ENCODE results near the gene ROPN1L.

ROPN1L gene

DNA sequence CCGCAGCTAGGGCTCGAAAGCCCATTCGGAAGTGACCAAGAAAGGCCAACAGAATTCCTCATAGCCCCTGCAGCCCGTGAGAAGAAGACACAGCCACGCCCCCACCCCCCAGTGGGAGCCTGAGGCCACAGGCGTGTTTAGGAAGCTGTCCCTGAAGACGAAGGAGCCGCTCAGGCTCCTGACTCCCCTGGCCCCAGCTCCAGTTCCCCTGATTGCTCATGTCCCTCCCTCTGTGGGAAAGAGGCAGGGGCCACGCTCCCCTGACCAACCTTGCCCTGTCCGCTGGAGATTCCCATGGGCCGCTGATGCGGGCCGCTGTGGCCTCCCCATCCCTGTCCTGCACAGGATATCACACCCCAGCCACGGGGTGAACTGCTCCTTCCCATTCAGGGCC, 13.6 kb downstream of the ROPN1L start:
- DNase-seq (ENCODE audit: extremely low spot score, insufficient read length, low read depth) (no peak), FAIRE-seq (no peak)

GRCh38 chr5:10456583-10457420, 15.1 kb downstream of the ROPN1L start:
- no peak for FAIRE-seq
- no peak for DNase-seq (ENCODE audit: extremely low spot score, insufficient read length, low read depth)

DNA sequence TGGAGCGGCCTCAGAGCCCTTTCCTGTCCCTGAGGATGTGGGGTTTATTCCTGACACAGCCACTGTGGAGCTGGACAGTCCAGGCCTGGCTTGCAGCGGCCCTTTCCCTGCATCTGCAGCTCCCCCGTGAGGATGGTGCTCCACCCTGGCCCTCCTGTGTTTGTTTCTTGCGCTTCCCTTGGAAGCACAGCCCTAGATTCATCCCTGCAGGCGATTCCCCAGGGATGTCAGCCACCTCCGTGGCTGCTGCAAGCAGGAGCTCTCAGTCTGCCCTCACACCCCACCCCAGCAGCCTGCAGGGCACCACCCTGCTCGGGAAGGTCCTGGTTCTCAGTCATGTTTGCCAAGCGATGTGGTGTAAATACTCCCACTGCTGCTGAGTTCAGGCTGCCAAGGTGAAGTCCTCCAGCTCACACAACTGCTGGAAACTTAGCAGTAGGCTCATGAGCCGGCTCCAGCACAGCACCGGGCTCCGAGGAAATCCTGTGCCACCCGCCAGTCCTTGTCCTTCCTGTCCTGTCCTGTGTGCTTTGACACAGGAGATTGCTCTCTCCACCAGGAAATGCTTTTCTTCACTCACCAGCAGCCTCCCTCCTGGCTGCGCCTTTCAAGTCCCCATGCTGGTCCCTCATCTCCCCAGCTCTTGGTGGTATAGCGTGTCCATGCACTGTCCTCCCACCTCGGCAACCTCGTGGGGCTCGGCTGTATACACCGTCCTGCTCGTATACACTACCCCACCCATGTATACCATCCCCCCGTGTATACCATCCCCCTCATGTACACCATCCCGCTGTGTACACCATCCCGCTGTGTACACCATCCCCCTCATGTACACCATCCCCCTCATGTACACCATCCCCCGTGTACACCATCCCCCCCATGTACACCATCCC, 16.2 kb downstream of the ROPN1L start:
- DNase-seq (ENCODE audit: extremely low spot score, insufficient read length, low read depth) (no peak), FAIRE-seq (no peak)

- DNase-seq (ENCODE audit: extremely low spot score, insufficient read length, low read depth) (no peak), FAIRE-seq (no peak)
These were observed 17.7 kb downstream of the ROPN1L start for GRCh38 chr5:10459080-10460055.

DNA sequence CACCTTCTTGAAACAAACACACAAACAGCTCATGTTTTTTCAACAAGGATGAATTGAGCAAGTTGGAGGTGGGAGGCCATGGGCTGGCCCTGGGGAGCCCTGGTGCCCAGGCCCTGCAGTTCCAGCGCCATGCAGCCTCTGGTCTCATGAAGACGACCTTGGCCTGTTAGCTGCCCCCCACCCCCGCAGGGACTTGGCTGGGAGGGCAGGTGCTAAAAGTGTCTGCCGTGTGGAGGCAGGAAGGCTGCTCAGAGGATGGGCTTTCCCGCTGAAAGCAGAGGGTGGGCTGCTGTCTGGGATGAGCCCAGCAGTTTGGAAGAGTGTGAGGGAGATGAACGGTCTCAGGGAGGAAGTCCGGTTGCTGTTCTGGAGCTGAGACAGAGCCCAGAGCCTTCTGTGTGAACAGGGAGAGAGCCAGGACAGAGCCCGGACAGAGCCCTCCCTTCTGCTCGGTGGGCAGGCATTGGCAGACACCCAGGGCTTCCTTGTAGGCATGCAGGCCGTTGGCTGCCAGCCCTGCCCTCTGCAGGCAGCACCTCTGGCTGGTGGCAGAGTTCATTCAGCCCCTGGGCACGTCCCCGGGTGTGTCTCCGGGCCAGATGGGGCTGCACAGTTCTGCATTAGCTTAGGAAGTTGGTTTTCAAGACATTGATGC, 18.7 kb downstream of the ROPN1L start:
- DNase-seq (ENCODE audit: extremely low spot score, insufficient read length, low read depth) (no peak), FAIRE-seq (no peak)

- no peak for FAIRE-seq
- DNase-seq (ENCODE audit: extremely low spot score, insufficient read length, low read depth): no peak
These were observed 19.4 kb downstream of the ROPN1L start for GRCh38 chr5:10461041-10461440.

DNA sequence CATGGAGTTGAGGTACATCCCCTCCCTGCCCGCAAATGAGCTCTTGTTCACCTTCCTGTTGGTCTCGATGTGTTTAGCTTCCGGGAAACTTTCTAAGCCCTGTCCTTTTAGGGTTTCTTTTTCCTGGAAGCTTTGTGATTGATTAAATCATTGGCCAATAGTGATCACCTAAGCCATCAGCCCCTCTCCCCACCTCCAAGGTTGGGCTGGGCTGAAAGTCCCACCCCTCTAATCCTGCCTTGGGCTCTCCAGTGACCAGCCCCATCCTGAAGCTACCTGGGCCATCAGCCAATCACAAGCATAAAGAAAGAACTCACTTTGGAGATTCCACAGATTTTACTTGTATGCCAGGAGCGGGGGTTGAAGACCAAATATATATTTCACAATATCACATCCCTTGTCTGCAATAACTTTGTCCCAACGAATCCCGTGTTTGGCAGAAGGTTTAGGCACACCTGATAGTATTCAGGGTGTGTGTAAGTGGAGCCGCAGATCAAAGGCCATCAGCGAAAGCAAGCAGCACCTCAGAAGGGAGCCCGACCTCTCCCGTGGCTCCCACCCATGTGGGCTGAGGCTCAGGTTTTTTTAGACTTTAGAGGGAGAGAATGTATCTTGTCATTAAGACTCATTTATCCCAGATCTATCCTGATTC, 20.4 kb downstream of the ROPN1L start:
- no peak for DNase-seq (ENCODE audit: extremely low spot score, insufficient read length, low read depth)

GRCh38 chr5:10463566-10463965, 21.9 kb downstream of the ROPN1L start:
- DNase-seq (ENCODE audit: extremely low spot score, insufficient read length, low read depth) (no peak), FAIRE-seq (no peak)

More for the DNA sequence above, 20.4 kb downstream of the ROPN1L start:
- no peak for FAIRE-seq

- DNase-seq (ENCODE audit: extremely low spot score, insufficient read length, low read depth) (no peak), FAIRE-seq (no peak)
These were observed 22.5 kb downstream of the ROPN1L start for GRCh38 chr5:10464173-10464572.

DNA sequence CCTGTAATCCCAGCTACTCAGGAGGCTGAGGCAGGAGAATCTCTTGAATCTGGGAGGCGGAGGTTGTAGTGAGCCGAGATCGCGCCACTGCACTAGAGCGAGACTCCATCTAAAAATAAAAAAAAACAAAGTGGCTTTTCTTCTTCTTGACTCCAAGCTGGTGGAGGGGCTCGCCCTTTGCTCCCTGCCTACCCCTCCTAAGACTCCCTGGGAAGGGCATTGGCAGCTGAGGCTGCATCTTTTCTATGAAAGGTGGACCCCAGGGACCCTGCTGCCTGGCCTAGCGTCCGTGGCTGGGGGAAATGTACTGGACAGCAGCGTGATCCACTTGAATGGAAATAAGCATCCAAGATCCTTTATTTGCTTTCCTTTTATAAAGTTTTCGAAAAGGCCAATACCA, 24.0 kb downstream of the ROPN1L start:
- FAIRE-seq: no peak
- DNase-seq (ENCODE audit: extremely low spot score, insufficient read length, low read depth): no peak

GRCh38 chr5:10466446-10467073, 24.9 kb downstream of the ROPN1L start:
- no peak for FAIRE-seq
- no peak for DNase-seq (ENCODE audit: extremely low spot score, insufficient read length, low read depth)

DNA sequence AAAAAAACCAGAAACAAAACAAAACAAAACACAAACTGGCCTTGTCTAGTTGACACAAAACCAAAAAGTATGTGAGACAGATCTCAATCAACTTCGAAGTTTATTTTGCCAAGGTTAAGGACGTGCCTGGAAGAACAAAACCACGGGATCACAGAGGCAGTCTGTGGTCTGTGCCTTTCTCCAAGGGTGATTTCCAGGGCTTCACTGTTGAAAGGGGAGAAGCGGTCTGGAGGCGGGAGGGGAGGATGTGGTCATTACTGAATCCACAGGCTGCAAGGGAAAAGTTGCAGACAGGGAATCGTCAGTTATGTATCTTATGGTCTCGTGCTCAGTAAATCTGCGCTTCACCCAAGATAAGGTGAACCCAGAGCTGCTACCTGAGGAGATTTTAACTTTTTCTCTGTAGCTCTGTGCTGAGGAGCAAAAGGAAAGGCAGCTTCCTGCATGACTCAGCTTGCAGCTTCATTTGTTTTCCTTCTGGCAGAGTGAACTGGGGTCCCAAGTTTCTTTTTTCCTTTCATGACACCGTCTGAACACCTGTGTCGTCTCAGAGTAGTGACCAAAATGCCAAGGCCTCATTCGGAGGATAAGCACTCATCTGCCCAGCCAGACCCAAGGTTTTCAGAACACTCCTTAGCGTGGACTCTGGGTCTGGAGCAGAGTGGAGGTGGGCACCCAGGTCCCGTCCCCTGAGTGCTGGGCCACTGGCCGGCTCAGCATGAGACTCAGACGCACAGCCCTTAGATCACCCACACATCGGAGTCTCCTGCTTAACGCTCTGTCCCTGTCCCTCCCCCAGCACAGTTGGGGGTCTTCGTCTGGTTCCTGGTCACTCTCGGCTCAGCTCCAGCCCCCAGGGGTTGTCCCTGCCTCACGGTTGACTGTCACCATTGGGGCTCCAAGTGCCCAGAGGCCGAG, 25.9 kb downstream of the ROPN1L start:
- DNase-seq (ENCODE audit: extremely low spot score, insufficient read length, low read depth): no peak
- no peak for FAIRE-seq

DNA sequence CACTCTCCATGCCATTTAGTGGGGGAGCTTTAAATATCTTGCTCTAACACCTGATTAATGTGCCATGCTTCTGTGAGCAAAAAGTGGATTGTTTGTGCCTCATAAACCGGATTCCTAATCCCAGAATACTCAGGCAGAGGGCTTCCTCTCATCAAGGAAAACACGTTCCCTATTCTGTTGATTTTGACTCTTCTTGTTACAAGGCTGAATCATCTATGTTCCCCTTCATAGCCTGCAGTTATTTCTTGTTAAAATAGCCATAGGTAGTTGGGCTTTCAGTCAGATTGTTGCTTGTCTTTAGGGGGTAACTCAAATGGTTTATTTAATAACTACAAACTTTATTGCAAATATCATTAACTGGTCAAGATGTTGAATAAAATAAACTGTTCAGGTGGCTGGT, 26.6 kb downstream of the ROPN1L start:
- DNase-seq (ENCODE audit: extremely low spot score, insufficient read length, low read depth): no peak
- no peak for FAIRE-seq

DNA sequence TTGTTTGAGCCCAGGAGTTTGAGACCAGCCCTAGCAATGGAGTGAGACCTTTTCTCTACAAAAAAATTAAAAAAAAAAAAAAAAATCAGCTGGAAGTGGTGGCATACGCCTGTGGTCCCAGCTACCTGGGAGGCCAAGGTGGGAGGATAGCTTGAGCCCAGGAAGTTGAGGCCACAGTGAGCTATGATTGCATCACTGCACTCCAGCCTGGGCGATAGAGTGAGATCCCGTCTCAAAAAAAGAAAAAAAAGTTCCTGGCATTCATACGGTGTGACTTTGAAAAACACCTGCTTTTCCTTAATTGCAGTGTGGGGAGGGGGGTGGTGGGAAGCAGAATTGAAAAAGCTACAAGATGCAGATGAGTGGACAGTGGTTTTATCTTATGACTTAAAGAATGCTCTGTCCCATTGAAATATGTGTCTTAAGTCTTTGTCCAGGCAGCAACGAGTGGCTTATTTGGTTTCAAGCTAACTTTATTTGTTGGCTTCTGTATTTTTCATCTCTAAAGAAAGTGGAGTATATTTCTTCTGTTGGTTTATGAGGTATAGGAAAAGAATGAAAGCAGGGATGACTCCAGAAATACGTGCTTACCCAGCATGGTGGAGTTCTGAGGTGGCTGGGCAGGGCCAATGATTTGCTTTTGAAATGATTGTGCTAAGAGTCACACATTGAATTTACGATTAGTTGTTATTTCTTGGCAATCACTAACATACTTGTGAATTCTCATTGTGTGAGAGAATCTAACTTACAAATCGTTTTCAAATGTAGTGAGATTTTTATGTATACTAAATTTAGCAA, 27.8 kb downstream of the ROPN1L start:
- DNase-seq (ENCODE audit: extremely low spot score, insufficient read length, low read depth): no peak
- FAIRE-seq: no peak

DNA sequence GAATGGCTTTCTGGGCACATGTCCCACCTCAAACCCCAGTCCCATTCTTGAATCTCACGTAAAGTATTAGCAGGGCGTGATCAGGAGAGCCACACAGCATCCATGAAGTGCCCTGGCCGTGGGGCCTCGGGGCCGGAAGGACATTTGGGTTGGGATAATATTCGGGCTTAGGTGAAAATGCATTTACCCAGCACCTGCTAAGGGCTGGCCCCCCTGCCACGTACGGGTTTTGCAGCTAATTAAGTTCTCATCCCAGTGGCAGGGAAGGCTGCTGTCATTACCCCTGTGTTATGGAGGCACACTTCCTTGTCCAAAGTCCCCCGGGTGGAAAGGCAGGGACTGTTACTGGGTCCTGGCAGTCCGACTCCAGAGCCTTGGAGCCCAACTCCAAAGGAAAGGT, 29.0 kb downstream of the ROPN1L start:
- no peak for FAIRE-seq

DNA sequence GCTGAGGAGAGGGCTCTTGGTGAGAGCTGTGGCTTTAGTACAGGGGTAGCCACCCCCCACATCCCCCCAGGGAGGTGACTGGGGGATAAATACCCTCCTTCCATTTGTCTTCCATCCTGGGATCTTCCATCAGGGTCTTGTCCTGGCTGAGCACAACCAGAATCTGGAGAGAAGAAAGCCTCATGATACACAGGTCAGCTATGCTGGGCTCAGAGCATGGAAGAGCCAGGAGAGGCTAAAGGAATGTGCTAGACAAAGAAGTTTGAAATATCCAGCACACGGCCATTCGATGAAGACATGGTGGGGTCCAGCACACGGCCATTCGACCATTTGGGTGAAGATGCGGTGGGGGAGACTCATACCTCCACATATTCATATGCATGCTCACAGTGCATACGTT, 30.0 kb downstream of the ROPN1L start:
- DNase-seq (ENCODE audit: extremely low spot score, insufficient read length, low read depth): no peak
- FAIRE-seq: no peak

More for the DNA sequence above, 29.0 kb downstream of the ROPN1L start:
- no peak for DNase-seq (ENCODE audit: extremely low spot score, insufficient read length, low read depth)

Measured in GM18507 (cell line).